Activated CD4-positive, alpha-beta memory T cell treated with anti-CD3 and anti-CD28 coated beads, Interleukin-2, amount 10 ng/mL, durations not matched to agents 7 days and 5 days (primary cell): Measurements from ENCODE around the gene RELCH. TPM values are rescaled to one million over a fixed set of nuclear protein-coding genes. Genes with fewer than 3 reads are reported as not detected.

ENCODE experiments used
- CTCF ChIA-PET: fragments of 350-600 bp; sonication (Branson Sonifier 250); formaldehyde crosslinking; loops from one replicate; lab custom pipeline; 2021; ENCODE audit warnings: antibody characterized with exemption, inconsistent platforms; lab: Charles Lee
- POLR2A ChIA-PET: fragments of 350-600 bp; sonication (Branson Sonifier 250); formaldehyde crosslinking; loops from one replicate; lab custom pipeline; 2021; ENCODE audit warnings: antibody characterized with exemption; lab: Charles Lee
- DNase-seq: peaks from one replicate; pipeline ENCODE4 v3.0.0-alpha.2; 2020
- H3K27ac Mint-ChIP-seq: one replicate; pipeline ENCODE4 v1.8.0; 2021; ENCODE audit warnings: mild to moderate bottlenecking, mixed read lengths
- H3K27me3 Mint-ChIP-seq: one replicate; pipeline ENCODE4 v1.8.0; 2021; ENCODE audit warnings: mixed read lengths
- H3K36me3 Mint-ChIP-seq: one replicate; pipeline ENCODE4 v1.8.0; 2021; ENCODE audit warnings: low read depth, mixed read lengths
- H3K4me1 Mint-ChIP-seq: one replicate; pipeline ENCODE4 v1.8.0; 2021; ENCODE audit warnings: mixed read lengths
- H3K4me3 Mint-ChIP-seq: one replicate; pipeline ENCODE4 v1.8.0; 2021; ENCODE audit warnings: mild to moderate bottlenecking, mixed read lengths
- H3K9me3 Mint-ChIP-seq: one replicate; pipeline ENCODE4 v1.8.0; 2021; ENCODE audit warnings: mixed read lengths
- total RNA-seq, 2 experiments: library from RNA; stranded (reverse); gene quantifications; one replicate each; pipeline ENCODE4 v1.2.3, GENCODE V29; 2021

RELCH gene
- total RNA-seq, 2 experiments from 2014 or later, result 34.8 to 38.6 TPM

DNA sequence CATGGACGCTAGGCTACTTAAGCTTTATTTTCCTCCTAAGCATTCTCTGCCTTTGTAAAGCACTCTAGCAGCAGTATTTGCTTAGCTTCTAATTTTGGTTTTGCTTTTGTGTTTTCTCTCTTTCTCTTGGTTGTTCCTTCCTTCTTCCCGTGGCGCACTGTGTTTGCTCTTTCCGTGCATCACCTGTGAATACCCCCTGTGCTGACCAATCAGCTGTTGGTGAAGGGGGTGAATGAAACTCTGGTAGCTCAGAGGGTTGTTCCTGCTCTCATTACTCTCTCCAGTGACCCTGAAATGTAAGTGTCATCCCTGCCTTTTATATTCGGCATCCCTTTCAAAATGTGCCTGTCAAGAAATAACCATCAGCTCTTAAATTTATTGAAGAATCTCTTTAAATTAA, 92.5 kb downstream of the RELCH start:
- CTCF ChIA-PET, result interaction anchor here (1.3 to 1.5 kb wide), 2 partner anchors 30 to 146 kb away, joined by 4 to 5 read pairs; no protein-coding TSS in a partner anchor
- H3K9me3 Mint-ChIP-seq, result no peaks in the 10 kb centered on the region
- no peak for DNase-seq
- POLR2A ChIA-PET, result no interaction called here
- no peaks in the 10 kb centered on the region for H3K27me3 Mint-ChIP-seq
- H3K27ac Mint-ChIP-seq, result no peak overlapping the region
- peaks cover 52% of the 10 kb centered on the region for H3K36me3 Mint-ChIP-seq
- peaks cover 24% of the 10 kb centered on the region for H3K4me1 Mint-ChIP-seq
- no peak overlapping the region for H3K4me3 Mint-ChIP-seq

DNA sequence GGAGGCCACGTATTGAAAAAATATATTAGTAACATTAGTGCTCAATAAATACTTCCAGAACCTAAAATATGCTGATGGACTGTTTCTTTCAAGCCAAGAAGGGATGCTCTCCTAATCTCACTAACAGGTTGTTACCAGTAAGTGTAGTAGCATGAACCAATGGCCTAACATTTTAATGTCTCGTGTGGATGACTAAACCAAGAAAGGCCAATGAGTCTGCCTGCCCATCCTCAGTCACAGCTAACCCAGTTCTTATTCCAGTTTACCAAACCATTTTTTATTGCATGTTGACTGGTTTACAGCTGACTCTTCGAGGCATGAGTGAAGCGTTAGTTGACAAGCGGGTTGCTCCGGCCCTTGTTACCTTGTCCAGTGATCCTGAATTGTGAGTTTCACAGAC, 93.0 kb downstream of the RELCH start:
- no peak for DNase-seq
- no peaks in the 10 kb centered on the region for H3K9me3 Mint-ChIP-seq
- no peaks in the 10 kb centered on the region for H3K27me3 Mint-ChIP-seq
- H3K27ac Mint-ChIP-seq, result no peak overlapping the region
- H3K4me1 Mint-ChIP-seq, result peaks cover 24% of the 10 kb centered on the region
- CTCF ChIA-PET, result interaction anchor here (1.3 to 1.5 kb wide), 2 partner anchors 30 to 146 kb away, joined by 4 to 5 read pairs; no protein-coding TSS in a partner anchor
- H3K4me3 Mint-ChIP-seq, result no peak overlapping the region
- POLR2A ChIA-PET, result no interaction called here
- peaks cover 55% of the 10 kb centered on the region for H3K36me3 Mint-ChIP-seq

DNA sequence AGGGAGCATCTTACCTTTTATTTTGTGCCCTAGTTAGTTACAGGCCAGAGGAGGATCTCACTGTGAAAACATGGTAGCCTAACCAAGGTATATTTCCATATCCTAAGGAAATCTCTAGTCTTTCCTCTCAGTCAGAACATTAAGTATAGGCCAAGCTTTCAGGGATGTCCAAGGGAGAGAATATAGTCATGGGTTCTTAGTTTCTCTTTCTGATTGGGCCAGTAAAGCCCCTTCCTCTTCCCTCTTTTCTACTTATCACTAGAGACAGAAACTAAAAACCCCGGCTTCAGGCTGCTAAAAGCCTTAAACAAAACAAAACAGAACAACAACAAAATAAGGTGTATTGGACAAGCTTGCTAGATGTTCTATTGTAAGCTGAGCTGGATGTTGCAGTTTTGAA, 93.7 kb downstream of the RELCH start:
- peaks cover 59% of the 10 kb centered on the region for H3K36me3 Mint-ChIP-seq
- H3K27ac Mint-ChIP-seq, result no peak overlapping the region
- DNase-seq, result no peak
- ChIA-PET POLR2A (no interaction called here), CTCF (no interaction called here)
- H3K4me1 Mint-ChIP-seq, result peaks cover 27% of the 10 kb centered on the region
- no peaks in the 10 kb centered on the region for H3K9me3 Mint-ChIP-seq
- H3K27me3 Mint-ChIP-seq, result no peaks in the 10 kb centered on the region
- no peak overlapping the region for H3K4me3 Mint-ChIP-seq

DNA sequence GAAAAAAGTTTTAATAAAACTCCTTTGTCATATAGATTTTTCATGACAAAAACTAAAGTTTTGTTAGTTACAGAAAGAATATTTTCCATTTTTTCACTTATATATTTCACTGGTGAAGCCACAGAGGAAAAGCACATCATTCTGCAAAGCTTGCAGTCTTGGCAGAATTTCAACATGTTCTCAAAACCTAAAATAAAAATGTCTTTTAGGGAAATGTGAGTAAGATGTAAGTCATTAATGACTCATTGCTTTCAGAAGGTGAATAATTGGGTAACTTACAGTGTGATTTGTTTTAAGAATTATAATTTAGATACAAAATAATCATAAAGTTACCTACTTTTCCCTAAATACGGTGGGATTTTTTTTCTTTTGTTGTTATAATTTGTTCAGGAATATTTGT, 94.6 kb downstream of the RELCH start:
- Mint-ChIP-seq H3K27me3 (no peaks in the 10 kb centered on the region), H3K4me1 (peaks cover 26% of the 10 kb centered on the region), H3K27ac (no peak overlapping the region), H3K9me3 (no peaks in the 10 kb centered on the region), H3K36me3 (peaks cover 60% of the 10 kb centered on the region), H3K4me3 (no peak overlapping the region)
- POLR2A ChIA-PET, result no interaction called here
- DNase-seq, result no peak
- CTCF ChIA-PET, result no interaction called here

DNA sequence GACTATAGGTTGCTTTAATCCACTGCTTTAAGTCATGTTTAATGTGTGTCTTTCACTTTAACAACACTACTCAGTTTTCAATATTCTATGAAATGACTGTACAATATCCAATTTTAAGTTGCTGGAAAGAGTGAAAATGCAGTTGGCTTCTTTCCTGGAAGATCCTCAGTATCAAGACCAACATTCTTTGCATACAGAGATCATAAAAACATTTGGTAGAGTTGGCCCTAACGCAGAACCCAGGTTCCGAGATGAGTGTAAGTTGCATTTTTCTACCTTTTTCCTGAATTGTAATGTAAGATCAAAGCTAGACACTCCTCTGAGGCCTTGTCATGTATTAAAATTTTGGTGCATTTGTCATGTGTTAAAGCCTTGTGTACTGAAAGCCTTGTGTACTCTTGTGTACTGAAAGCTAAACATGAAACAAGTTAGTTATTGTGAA, 95.2 kb downstream of the RELCH start:
- no peak for DNase-seq
- ChIA-PET CTCF (no interaction called here), POLR2A (no interaction called here)
- H3K4me3 Mint-ChIP-seq, result no peak overlapping the region
- no peak overlapping the region for H3K27ac Mint-ChIP-seq
- H3K27me3 Mint-ChIP-seq, result no peaks in the 10 kb centered on the region
- H3K4me1 Mint-ChIP-seq, result peaks cover 21% of the 10 kb centered on the region
- no peaks in the 10 kb centered on the region for H3K9me3 Mint-ChIP-seq
- H3K36me3 Mint-ChIP-seq, result peaks cover 56% of the 10 kb centered on the region

DNA sequence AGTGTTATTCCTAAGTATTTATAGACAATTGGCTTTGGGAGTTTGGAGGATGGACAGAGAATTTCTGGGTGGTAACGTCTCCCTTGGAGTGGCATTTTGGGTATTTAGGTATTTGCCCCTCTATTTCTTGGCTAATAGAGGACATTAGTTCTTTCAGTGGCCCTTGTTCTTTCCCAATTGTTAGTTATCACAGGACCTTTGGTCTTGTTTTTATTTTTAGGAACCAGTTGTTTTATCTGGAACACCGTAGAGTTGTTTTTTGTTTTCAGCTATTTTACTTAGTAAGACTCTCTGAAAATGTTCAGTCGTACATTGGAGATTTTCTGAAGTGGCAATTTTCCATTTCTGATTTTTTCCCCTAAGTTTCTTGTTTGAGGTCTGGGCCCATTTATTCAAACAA, 97.6 kb downstream of the RELCH start:
- Mint-ChIP-seq H3K27me3 (no peaks in the 10 kb centered on the region), H3K4me1 (peaks cover 20% of the 10 kb centered on the region), H3K27ac (no peak overlapping the region), H3K4me3 (no peak overlapping the region), H3K9me3 (no peaks in the 10 kb centered on the region), H3K36me3 (peaks cover 70% of the 10 kb centered on the region)
- CTCF ChIA-PET, result no interaction called here
- DNase-seq, result no peak
- POLR2A ChIA-PET, result no interaction called here

DNA sequence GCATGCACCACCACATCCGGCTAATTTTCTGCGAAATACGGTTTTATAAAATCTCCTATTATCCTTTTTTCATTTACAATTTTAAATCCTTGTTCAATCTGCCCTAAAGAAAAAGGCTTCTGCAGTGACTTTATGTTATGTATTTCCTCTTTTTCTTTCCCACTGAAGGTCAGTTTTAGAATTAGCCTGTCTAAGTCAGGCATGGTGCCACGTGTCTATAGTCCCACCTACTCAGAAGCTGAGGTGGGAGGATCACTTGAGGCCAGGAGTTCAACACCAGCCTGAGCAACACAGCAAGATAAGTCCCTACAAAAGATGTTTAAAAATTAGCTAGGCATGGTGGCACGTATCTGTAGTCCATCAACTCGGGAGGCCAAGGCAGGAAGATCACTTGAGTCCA, 98.2 kb downstream of the RELCH start:
- Mint-ChIP-seq H3K36me3 (peaks cover 69% of the 10 kb centered on the region), H3K4me1 (peaks cover 20% of the 10 kb centered on the region), H3K4me3 (no peak overlapping the region), H3K27me3 (no peaks in the 10 kb centered on the region), H3K9me3 (no peaks in the 10 kb centered on the region), H3K27ac (no peak overlapping the region)
- ChIA-PET POLR2A (no interaction called here), CTCF (no interaction called here)
- DNase-seq, result no peak

DNA sequence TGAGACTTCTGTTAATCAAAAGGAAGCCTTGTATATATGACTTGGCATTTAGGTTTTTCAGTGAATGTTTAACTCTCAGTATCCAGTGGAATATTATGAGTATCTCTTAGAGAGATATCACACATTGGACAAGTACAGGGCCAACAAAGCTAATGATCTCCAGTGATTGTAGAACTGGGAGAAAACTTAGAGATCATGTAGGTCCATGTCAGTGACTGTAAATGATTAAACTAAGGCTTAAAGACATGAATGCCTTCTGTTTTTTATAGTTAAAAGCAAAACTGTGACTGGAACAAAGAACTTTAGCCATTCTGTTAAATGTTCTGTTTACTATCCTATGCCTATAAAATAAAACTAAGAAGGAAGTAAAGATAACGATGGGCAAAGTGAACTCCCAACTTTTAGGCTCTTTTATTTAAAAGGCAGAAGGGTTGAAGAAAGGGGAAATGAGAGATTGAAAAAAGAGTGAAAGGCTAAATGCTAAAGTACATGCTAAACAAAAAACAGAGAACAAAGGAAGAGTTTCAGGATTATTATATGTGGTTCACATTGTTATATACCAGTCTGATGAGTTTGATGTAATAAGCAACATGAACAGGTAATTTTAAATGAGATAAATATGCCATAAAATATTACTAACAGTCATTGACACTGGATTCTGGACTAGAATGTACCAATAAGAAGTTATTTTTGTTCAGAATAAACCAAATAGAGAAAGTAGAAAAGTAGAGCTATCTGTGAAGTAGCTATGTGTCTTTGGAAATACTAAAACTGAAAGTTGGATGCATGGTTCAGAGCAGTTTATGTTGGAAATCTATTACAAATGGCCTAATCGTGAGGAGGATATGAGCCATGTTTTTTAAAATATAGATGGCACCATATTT, 101.0 kb downstream of the RELCH start:
- no peak overlapping the region for H3K27ac Mint-ChIP-seq
- CTCF ChIA-PET, result interaction anchor here (0.6 kb wide), 1 partner anchor 1153 kb away, joined by 3 read pairs; no protein-coding TSS in a partner anchor
- no peak for DNase-seq
- POLR2A ChIA-PET, result no interaction called here
- peaks cover 52% of the 10 kb centered on the region for H3K36me3 Mint-ChIP-seq
- H3K9me3 Mint-ChIP-seq, result no peaks in the 10 kb centered on the region
- no peak overlapping the region for H3K4me3 Mint-ChIP-seq
- peaks cover 3% of the 10 kb centered on the region for H3K4me1 Mint-ChIP-seq
- H3K27me3 Mint-ChIP-seq, result no peaks in the 10 kb centered on the region

DNA sequence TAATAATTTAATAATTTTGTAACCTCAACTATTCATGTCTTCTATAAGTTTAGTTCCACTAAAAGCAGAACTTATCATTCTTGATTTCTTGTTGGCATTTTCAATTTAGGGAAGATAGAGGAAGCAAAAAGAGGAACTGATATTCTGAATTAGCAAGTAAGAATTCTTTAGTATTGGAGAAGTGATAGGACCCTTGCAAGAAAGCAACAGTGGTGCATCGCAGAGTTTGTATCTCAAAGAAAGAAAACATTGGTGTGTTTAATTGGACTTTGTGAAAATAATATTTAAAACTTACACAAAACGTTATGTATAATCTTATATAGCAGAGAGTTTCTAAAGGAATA, 101.6 kb downstream of the RELCH start:
- DNase-seq, result no peak
- Mint-ChIP-seq H3K4me1 (peaks cover 3% of the 10 kb centered on the region), H3K4me3 (no peak overlapping the region), H3K27me3 (no peaks in the 10 kb centered on the region), H3K9me3 (no peaks in the 10 kb centered on the region), H3K36me3 (peaks cover 46% of the 10 kb centered on the region), H3K27ac (no peak overlapping the region)
- ChIA-PET POLR2A (no interaction called here), CTCF (no interaction called here)

DNA sequence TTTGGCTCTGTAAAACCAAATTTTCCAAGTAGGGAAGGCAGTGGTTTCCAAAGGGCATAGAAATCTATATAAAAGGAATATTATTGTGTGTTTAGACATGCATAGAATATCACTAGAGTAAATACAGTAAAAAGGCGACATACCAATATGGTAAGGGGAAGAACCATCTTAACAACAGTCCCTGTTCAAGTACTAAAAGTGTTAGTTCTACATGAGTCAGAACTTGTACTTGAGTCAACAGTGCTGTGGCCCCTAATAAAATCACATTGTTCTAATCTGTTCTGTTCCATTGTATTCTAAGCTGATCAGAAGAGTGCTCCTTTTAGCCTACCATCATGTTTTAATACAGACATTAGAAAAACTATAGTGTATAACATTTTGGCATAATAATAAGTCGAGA, 102.0 kb downstream of the RELCH start:
- H3K9me3 Mint-ChIP-seq, result no peaks in the 10 kb centered on the region
- H3K36me3 Mint-ChIP-seq, result peaks cover 45% of the 10 kb centered on the region
- H3K4me3 Mint-ChIP-seq, result no peak overlapping the region
- ChIA-PET CTCF (no interaction called here), POLR2A (no interaction called here)
- no peaks in the 10 kb centered on the region for H3K27me3 Mint-ChIP-seq
- no peak for DNase-seq
- H3K4me1 Mint-ChIP-seq, result peaks cover 3% of the 10 kb centered on the region
- H3K27ac Mint-ChIP-seq, result no peak overlapping the region

DNA sequence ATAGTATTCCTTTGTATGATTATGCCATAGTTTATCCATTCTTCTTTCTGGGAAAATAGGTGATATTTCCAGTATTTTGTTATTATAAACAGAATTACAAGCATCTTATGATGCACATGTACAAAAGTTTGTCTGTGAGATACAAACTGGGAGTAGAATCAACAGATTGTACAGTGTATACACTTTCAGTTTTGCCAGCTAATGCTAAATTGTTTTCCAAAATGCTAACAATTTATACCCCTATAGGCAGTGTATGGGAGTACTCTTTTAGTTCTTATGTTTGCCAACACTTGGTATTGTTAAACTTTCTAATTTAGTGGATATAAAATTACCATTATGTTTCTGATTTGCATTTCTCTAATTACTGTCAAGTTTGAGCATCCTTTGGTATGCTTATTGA, 107.0 kb downstream of the RELCH start:
- POLR2A ChIA-PET, result no interaction called here
- DNase-seq, result no peak
- Mint-ChIP-seq H3K27me3 (no peaks in the 10 kb centered on the region), H3K36me3 (peaks cover 19% of the 10 kb centered on the region), H3K4me1 (no peaks in the 10 kb centered on the region), H3K9me3 (no peaks in the 10 kb centered on the region), H3K4me3 (no peak overlapping the region), H3K27ac (no peak overlapping the region)
- CTCF ChIA-PET, result no interaction called here

DNA sequence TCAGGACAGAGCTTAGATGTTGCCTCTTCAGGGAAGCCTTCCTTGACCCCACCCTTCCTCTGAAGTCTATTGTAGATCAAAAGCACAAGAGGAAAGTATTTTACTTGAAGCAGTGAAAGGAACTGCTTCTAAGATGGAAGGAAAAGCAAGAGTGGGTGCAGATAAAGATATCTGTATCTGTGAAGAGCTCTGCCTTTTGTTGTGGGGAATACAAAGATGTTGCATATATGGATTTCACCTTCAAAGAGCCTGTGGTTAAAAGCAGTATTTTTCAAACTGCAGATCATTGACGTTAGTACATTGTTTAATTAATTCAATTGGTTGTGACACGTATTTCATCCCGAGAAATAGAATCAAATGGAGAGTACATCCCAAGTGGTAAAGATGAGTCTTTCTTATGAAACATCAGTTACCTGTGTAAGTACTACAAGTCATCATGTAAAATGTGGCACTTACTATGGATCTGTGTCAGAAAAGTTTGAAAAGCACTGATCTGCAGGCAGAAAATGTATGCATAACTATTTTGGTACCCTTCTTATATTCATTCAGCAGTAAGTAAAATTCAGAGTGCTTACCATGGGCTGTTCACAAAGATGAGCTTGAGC, 113.4 kb downstream of the RELCH start:
- Mint-ChIP-seq H3K36me3 (peaks cover 55% of the 10 kb centered on the region), H3K4me1 (peaks cover 5% of the 10 kb centered on the region), H3K27me3 (no peaks in the 10 kb centered on the region), H3K9me3 (no peaks in the 10 kb centered on the region), H3K4me3 (no peak overlapping the region), H3K27ac (no peak overlapping the region)
- ChIA-PET CTCF (no interaction called here), POLR2A (interaction anchor here (1.1 kb wide), 1 partner anchor 25 kb away, joined by 3 read pairs; the partner anchor contains the start of gene TNFRSF11A)
- no peak for DNase-seq

DNA sequence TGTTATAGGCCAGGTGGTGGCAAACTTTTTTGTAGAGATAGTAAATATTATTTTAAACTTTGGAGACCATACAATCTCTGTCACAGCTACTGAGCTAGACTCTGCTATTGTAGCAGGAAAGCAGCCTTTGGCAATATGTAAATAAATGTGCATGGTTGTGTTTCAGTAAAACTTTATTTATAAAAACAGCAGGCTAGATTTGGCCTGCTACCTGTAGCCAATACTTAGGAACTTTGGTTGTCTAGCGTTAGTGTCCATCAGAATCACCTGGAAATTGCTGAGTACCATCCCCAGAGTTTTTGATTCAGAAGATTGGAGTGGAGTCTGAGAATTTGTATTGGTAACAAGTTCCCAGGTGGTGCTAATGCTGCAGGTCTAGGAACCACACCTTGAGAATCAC, 114.3 kb downstream of the RELCH start:
- Mint-ChIP-seq H3K27ac (no peak overlapping the region), H3K4me1 (peaks cover 5% of the 10 kb centered on the region), H3K36me3 (peaks cover 56% of the 10 kb centered on the region), H3K4me3 (no peak overlapping the region), H3K9me3 (no peaks in the 10 kb centered on the region), H3K27me3 (no peaks in the 10 kb centered on the region)
- DNase-seq, result no peak
- ChIA-PET POLR2A (interaction anchor here (1.1 kb wide), 1 partner anchor 24 kb away, joined by 3 read pairs; the partner anchor contains the start of gene TNFRSF11A), CTCF (no interaction called here)
